NCI-H2196 treated with DMSO at 0.1 percent for 48 hours (cell line): ENCODE measurements around the gene SNCB.

ENCODE experiments used
- DNase-seq: peaks from one replicate; lab custom pipeline; 2025; ENCODE audit not compliant: unreplicated experiment; lab: John Stamatoyannopoulos, UW

SNCB gene

GRCh38 chr5:176625512-176625911 is 4.8 kb downstream of the SNCB start:
- DNase-seq, result no peak

- no peak for DNase-seq
Observed at GRCh38 chr5:176624938-176625337, 5.4 kb downstream of the SNCB start.

- DNase-seq, result no peak
Observed at GRCh38 chr5:176624142-176624541, 6.2 kb downstream of the SNCB start.

- DNase-seq, result no peak
Observed at GRCh38 chr5:176621661-176622079, 8.7 kb downstream of the SNCB start.

- no peak for DNase-seq
Observed at GRCh38 chr5:176620333-176620981, 9.9 kb downstream of the SNCB start.

- no peak for DNase-seq
Observed at GRCh38 chr5:176619569-176620332, 10.6 kb downstream of the SNCB start.

GRCh38 chr5:176619203-176619568 is 11.1 kb downstream of the SNCB start:
- peak; percentile 83 for DNase-seq

- DNase-seq, result no peak
Observed at GRCh38 chr5:176618783-176619182, 11.6 kb downstream of the SNCB start.

GRCh38 chr5:176616511-176616910 is 13.8 kb downstream of the SNCB start:
- no peak for DNase-seq

GRCh38 chr5:176614805-176615478 is 15.4 kb downstream of the SNCB start:
- no peak for DNase-seq

- no peak for DNase-seq
Observed at GRCh38 chr5:176612855-176613254, 17.5 kb downstream of the SNCB start.

GRCh38 chr5:176612008-176612407 is 18.3 kb downstream of the SNCB start:
- no peak for DNase-seq

GRCh38 chr5:176611435-176611834 is 18.9 kb downstream of the SNCB start:
- DNase-seq, result no peak

GRCh38 chr5:176610435-176610773 is 19.9 kb downstream of the SNCB start:
- DNase-seq, result no peak

- DNase-seq, result peak; percentile 63
Observed at GRCh38 chr5:176609724-176610434, 20.5 kb downstream of the SNCB start, which contains the start of gene GPRIN1. Gene GPRIN1, minus strand, starts transcription at chr5:176610156. Its CDS starts 10,322 bp downstream, at chr5:176599834.

- no peak for DNase-seq
Observed at GRCh38 chr5:176608937-176609723, 21.2 kb downstream of the SNCB start.

GRCh38 chr5:176608142-176608705 is 22.1 kb downstream of the SNCB start:
- DNase-seq, result no peak

GRCh38 chr5:176606875-176607274 is 23.5 kb downstream of the SNCB start:
- DNase-seq, result no peak

GRCh38 chr5:176606032-176606431 is 24.3 kb downstream of the SNCB start:
- no peak for DNase-seq

GRCh38 chr5:176603091-176603490 is 27.2 kb downstream of the SNCB start:
- no peak for DNase-seq
